A549 (cell line): ENCODE results near the gene E2F7. TPM values are rescaled to one million over a fixed set of nuclear protein-coding genes. Genes with fewer than 3 reads are reported as not detected.

Experiments
- ATAC-seq, 2 experiments: fragments of 200-7000 bp in 1 of 2; fragments of >200 bp in 1 of 2; cut with Nextera tagmentation in 1 of 2; cut with Tn5 transposase in 1 of 2; 3 replicates each; pipeline versions ENCODE4 v1.8.0 to v1.9.1; 2018 to 2020; ENCODE audit warnings: mild to moderate bottlenecking in 1 of 2, moderate library complexity in 1 of 2
- CTCF ChIA-PET: fragments of 300-600 bp; sonication (Branson Sonifier 250); formaldehyde crosslinking; extraction: SDS; loops from one replicate; lab custom pipeline; 2021; ENCODE audit warnings: antibody characterized with exemption, inconsistent platforms; lab: Yijun Ruan, JAX
- POLR2A ChIA-PET: fragments of 350-600 bp; formaldehyde crosslinking; extraction: SDS; loops from one replicate; lab custom pipeline; 2021; ENCODE audit warnings: antibody characterized with exemption, inconsistent platforms; lab: Yijun Ruan, JAX
- DNase-seq, 2 experiments: peaks; one replicate each; pipeline versions ENCODE4 v3.0.0 to v3.0.0-alpha.2; 2011 to 2016; ENCODE audit warnings: low read depth in 1 of 2, low spot score in 1 of 2
- FAIRE-seq: peaks from 2 replicates; lab custom pipeline; 2011; peaks lifted over from hg19 to GRCh38; lab: Jason Lieb, UNC
- H3K27ac ChIP-seq, 2 experiments: fragments of >200 bp; sonication (Bioruptor Twin); formaldehyde crosslinking; 3 replicates each; pipeline ENCODE4 v1.5.1; 2016 to 2017
- H3K4me1 ChIP-seq: fragments of >200 bp; sonication (Bioruptor Twin); formaldehyde crosslinking; 3 replicates; pipeline ENCODE4 v1.6.1; 2016
- H3K4me2 ChIP-seq: fragments of >200 bp; sonication (Bioruptor Twin); formaldehyde crosslinking; 3 replicates; pipeline ENCODE4 v1.6.1; 2016
- H3K4me3 ChIP-seq: fragments of >200 bp; sonication (Bioruptor Twin); formaldehyde crosslinking; 3 replicates; pipeline ENCODE4 v1.5.1; 2016
- H3K9me3 ChIP-seq: fragments of >200 bp; sonication (Bioruptor Twin); formaldehyde crosslinking; 3 replicates; pipeline ENCODE4 v1.6.1; 2016
- BCL3 ChIP-seq: fragments of >200 bp; sonication (Bioruptor Twin); formaldehyde crosslinking; IDR thresholded peaks from 3 replicates; pipeline ENCODE4 v1.6.1; 2016
- BHLHE40 ChIP-seq: IDR thresholded peaks from 2 replicates; pipeline ENCODE4 v1.6.1; 2012; ENCODE audit warnings: low read depth, low read length, inconsistent platforms
- CHD2 ChIP-seq: fragments of 150-350 bp; IDR thresholded peaks from 2 replicates; pipeline ENCODE4 v1.6.1; 2014; ENCODE audit warnings: low read length; ENCODE audit not compliant: partially characterized antibody
- CHD4 ChIP-seq: fragments of 200-600 bp; sonication (generic); IDR thresholded peaks from 2 replicates; pipeline ENCODE4 v1.6.1; 2016; ENCODE audit warnings: antibody characterized with exemption, mild to moderate bottlenecking, borderline replicate concordance
- CTCF ChIP-seq: fragments of >200 bp; sonication (Bioruptor Twin); formaldehyde crosslinking; IDR thresholded peaks from 3 replicates; pipeline ENCODE4 v1.5.1; 2016
- EHF ChIP-seq: fragments of 250-450 bp; sonication (Bioruptor Pico); IDR thresholded peaks from 2 replicates; pipeline ENCODE4 v1.5.0; 2020; ENCODE audit warnings: mild to moderate bottlenecking
- ESRRA ChIP-seq: fragments of 150-350 bp; IDR thresholded peaks from 2 replicates; pipeline ENCODE4 v1.6.1; 2014; ENCODE audit warnings: mild to moderate bottlenecking, low read length, borderline replicate concordance
- FOSB ChIP-seq: fragments of 250-450 bp; sonication (Bioruptor Pico); IDR thresholded peaks from 2 replicates; pipeline ENCODE4 v1.5.0; 2020; ENCODE audit warnings: mild to moderate bottlenecking, moderate library complexity
- JUN ChIP-seq, 2 experiments: fragments of >200 bp; sonication (Bioruptor Twin); formaldehyde crosslinking; IDR thresholded peaks; 2 replicates in 1 of 2; 3 replicates in 1 of 2; pipeline ENCODE4 v1.6.1; 2016 to 2017
- KDM1A ChIP-seq: fragments of 200-600 bp; sonication (generic); IDR thresholded peaks from 2 replicates; pipeline ENCODE4 v1.6.1; 2016; ENCODE audit warnings: low read depth, mild to moderate bottlenecking
- MAFK ChIP-seq: fragments of 450-650 bp; IDR thresholded peaks from 2 replicates; pipeline ENCODE4 v1.6.1; 2014; ENCODE audit not compliant: partially characterized antibody
- MAX ChIP-seq: IDR thresholded peaks from 2 replicates; pipeline ENCODE4 v1.6.1; 2012
- NFE2L2 ChIP-seq: fragments of 150-350 bp; conservative IDR thresholded peaks from 2 replicates; pipeline ENCODE4 v1.6.1; 2014; ENCODE audit warnings: low read length
- POLR2AphosphoS2 ChIP-seq: conservative IDR thresholded peaks from 2 replicates; pipeline ENCODE4 v1.6.1; 2012; ENCODE audit warnings: low read length, improper control_type of control experiment, inconsistent platforms
- RAD21 ChIP-seq, 2 experiments: fragments of >200 bp in 1 of 2; sonication (Bioruptor Twin) in 1 of 2; formaldehyde crosslinking in 1 of 2; IDR thresholded peaks in 1 of 2; conservative IDR thresholded peaks in 1 of 2; 2 replicates in 1 of 2; 3 replicates in 1 of 2; pipeline ENCODE4 v1.6.1; 2012 to 2018; ENCODE audit warnings: inconsistent platforms in 1 of 2
- RFX5 ChIP-seq: fragments of 450-650 bp; IDR thresholded peaks from 2 replicates; pipeline ENCODE4 v1.7.1; 2014; ENCODE audit warnings: antibody characterized with exemption, mild to moderate bottlenecking, moderate library complexity
- SMC3 ChIP-seq: fragments of >200 bp; sonication (Bioruptor Twin); formaldehyde crosslinking; IDR thresholded peaks from 3 replicates; pipeline ENCODE4 v1.6.1; 2018; ENCODE audit warnings: inconsistent platforms
- SREBF2 ChIP-seq: fragments of 450-650 bp; IDR thresholded peaks from 2 replicates; pipeline ENCODE4 v1.6.1; 2014; ENCODE audit warnings: mild to moderate bottlenecking, moderate library complexity
- TFCP2L1 ChIP-seq: fragments of 250-450 bp; sonication (Bioruptor Pico); IDR thresholded peaks from 2 replicates; pipeline ENCODE4 v1.5.0; 2021; ENCODE audit warnings: mild to moderate bottlenecking
- USF2 ChIP-seq: fragments of 450-650 bp; IDR thresholded peaks from 2 replicates; pipeline ENCODE4 v1.6.1; 2014; ENCODE audit warnings: antibody characterized with exemption
- ZC3H11A ChIP-seq: fragments of 450-650 bp; IDR thresholded peaks from 2 replicates; pipeline ENCODE4 v1.6.1; 2014; ENCODE audit warnings: antibody characterized with exemption, mild to moderate bottlenecking
- WGBS: methylation state at CpG from one replicate; pipeline ENCODE4 v1.1.6; 2017; ENCODE audit errors: missing lambda C conversion rate; 5-methylcytosine and 5-hydroxymethylcytosine counted together
- polyA plus RNA-seq, 4 experiments: library from polyadenylated mRNA; depleted of rRNA in 3 of 4; stranded (reverse); fragments of >200 nt; fragmentation: RNase III in 1 of 4; extraction: RNeasy Plus Mini Kit Qiagen cat#74134 plus additional on column Dnase treatment in 1 of 4; gene quantifications; 2 replicates in 3 of 4; 3 replicates in 1 of 4; pipeline ENCODE4 v1.2.3, GENCODE V29; 2011 to 2017

E2F7 gene
- polyA plus RNA-seq, 2 of the 4 experiments (the other 2 are of a cell fraction), result 5.0 to 12.2 TPM

- Histone ChIP-seq H3K4me1 (no peaks in the 10 kb centered on the region), H3K4me2 (no peak overlapping the region), H3K27ac (no peak overlapping the region), H3K4me3 (no peak overlapping the region), H3K9me3 (no peaks in the 10 kb centered on the region)
- CTCF ChIA-PET, result no interaction called here
- no peak for DNase-seq
- TF ChIP-seq SREBF2, result no peak
- no peak for TF ChIP-seq FOSB (CRISPR knock-in tag)
- TF ChIP-seq MAFK, result no peak
- TF ChIP-seq ESRRA, result no peak
- no peak for TF ChIP-seq NFE2L2
- no peak for TF ChIP-seq CHD2
- TF ChIP-seq, all 56 proteins: peak for 0
- ATAC-seq (no peak), FAIRE-seq (no peak)
- WGBS, result 85% methylated on average over 4 of the region's 4 CpGs
- POLR2A ChIA-PET, result no interaction called here
Measured at GRCh38 chr12:77054851-77055250, 10.5 kb downstream of the E2F7 start.

GRCh38 chr12:77053259-77053658 lies 12.1 kb downstream of the E2F7 start:
- no peak for ATAC-seq
- CTCF ChIA-PET, result interaction anchor here (2.0 kb wide), 1 partner anchor 10 kb away, joined by 4 read pairs; no protein-coding TSS in a partner anchor
- TF ChIP-seq USF2 (no peak), KDM1A (no peak), ZC3H11A (no peak), SREBF2 (no peak), JUN (IDR thresholded peaks at IDR 0.05) (no peak), RFX5 (no peak), BCL3 (no peak), FOSB (CRISPR knock-in tag) (no peak), CHD4 (no peak), CTCF (no peak), TFCP2L1 (no peak), POLR2AphosphoS2 (no peak)

GRCh38 chr12:77049767-77050353 lies 15.5 kb downstream of the E2F7 start:
- FAIRE-seq, result no peak
- peak; percentile 95 to 97 for ATAC-seq

More at GRCh38 chr12:77053259-77053658, 12.1 kb downstream of the E2F7 start:
- 76% methylated on average over 1 of the region's 1 CpG for whole genome bisulfite sequencing
- Histone ChIP-seq H3K4me3 (no peak overlapping the region), H3K9me3 (no peaks in the 10 kb centered on the region), H3K4me1 (no peaks in the 10 kb centered on the region), H3K27ac (no peak overlapping the region), H3K4me2 (no peak overlapping the region)
- FAIRE-seq, result no peak
- POLR2A ChIA-PET, result no interaction called here
- no peak for DNase-seq

More at GRCh38 chr12:77049767-77050353, 15.5 kb downstream of the E2F7 start:
- CTCF ChIA-PET, result interaction anchor here (0.6 to 4.9 kb wide), 38 partner anchors 9 to 671 kb away, joined by 3 to 36 read pairs (median 3); no protein-coding TSS in a partner anchor
- no peak overlapping the region for H3K4me2 ChIP-seq
- TF ChIP-seq EHF (CRISPR knock-in tag), result no peak
- peak; percentile 68 to 70 for TF ChIP-seq RAD21 (conservative IDR thresholded peaks at IDR 0.05 in 1 of 2, IDR thresholded peaks at IDR 0.05 in 1 of 2)
- peak; percentile 83 for TF ChIP-seq SMC3
- peak; percentile 52; the same call in 1 of the 2 replicates for TF ChIP-seq BHLHE40
- TF ChIP-seq CTCF, result peak; percentile 90
- peak; percentile 43 for TF ChIP-seq MAX
- peak; percentile 50 to 78 for DNase-seq
- no peak overlapping the region for H3K27ac ChIP-seq
- H3K4me3 ChIP-seq, result no peak overlapping the region
- POLR2A ChIA-PET, result no interaction called here
- H3K4me1 ChIP-seq, result no peaks in the 10 kb centered on the region
- 22% methylated on average over 4 of the region's 4 CpGs for WGBS
- no peaks in the 10 kb centered on the region for H3K9me3 ChIP-seq
